IPS-20b (cell line): ENCODE results near the gene STYX.

ENCODE experiments used
- H3K27ac ChIP-seq: one replicate; pipeline ENCODE4 v1.5.1; 2013; ENCODE audit warnings: low read length
- H3K27me3 ChIP-seq: 2 replicates; pipeline ENCODE4 v1.6.1; 2013; ENCODE audit warnings: mild to moderate bottlenecking, low read length, inconsistent platforms; ENCODE audit not compliant: insufficient read depth
- H3K36me3 ChIP-seq: 2 replicates; pipeline ENCODE4 v1.6.1; 2013; ENCODE audit warnings: low read depth, mild to moderate bottlenecking, inconsistent platforms, low read length, moderate library complexity; ENCODE audit not compliant: insufficient read depth
- H3K4me1 ChIP-seq: 2 replicates; pipeline ENCODE4 v1.6.1; 2013; ENCODE audit warnings: mild to moderate bottlenecking, control low read depth, inconsistent platforms, low read length, moderate library complexity; ENCODE audit not compliant: insufficient read depth
- H3K4me3 ChIP-seq: 2 replicates; pipeline ENCODE4 v1.5.1; 2013; ENCODE audit warnings: mild to moderate bottlenecking, low read length, inconsistent platforms
- H3K9ac ChIP-seq: 2 replicates; pipeline ENCODE4 v1.6.1; 2013; ENCODE audit warnings: low read depth, mild to moderate bottlenecking, inconsistent platforms, low read length, moderate library complexity
- H3K9me3 ChIP-seq: 2 replicates; pipeline ENCODE4 v1.6.1; 2013; ENCODE audit warnings: mild to moderate bottlenecking, low read depth, low read length, inconsistent platforms; ENCODE audit not compliant: insufficient read depth

STYX gene

DNA sequence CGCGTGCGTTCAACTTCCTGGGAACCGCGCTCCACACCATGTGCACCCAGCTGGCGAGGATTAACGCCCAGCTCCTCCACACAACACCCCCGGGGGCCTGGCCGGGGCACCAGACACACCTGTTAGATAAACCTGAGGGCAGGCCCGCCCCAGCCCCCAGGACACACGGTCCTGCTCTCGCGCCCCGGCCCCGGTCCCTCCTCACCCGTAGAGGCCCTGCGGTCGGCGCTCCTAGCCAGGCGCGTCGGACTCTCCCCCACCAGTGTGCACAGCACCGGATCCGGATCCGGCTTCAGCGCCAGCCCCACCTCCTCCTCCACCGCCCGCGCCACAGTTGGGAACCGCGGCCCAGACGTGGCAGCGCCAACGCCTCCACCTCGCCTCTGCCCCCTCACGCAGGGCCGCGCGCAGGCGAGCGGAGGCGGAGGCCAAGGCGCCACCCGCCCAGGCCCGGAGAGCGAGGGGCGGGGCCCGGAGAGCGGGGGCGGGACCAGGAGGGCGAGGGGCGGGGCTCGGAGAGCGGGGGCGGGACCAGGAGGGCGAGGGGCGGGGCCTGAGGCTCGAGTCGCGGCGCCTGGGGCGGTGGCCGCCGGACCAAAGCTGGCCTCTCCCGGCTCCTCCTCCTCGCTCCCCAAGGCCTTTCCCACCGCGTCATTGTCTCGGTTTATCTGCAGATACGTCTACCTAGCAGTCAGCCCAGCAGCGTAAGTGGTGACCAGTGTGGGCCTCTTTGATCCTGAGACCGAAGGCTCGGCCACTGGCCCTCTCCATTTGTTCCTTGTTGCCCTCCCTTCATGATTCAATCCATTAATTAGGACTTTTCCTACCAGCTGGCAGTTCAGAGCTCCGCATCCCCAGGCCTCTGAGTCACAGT is 61.5 kb downstream of the STYX start, which contains the start of gene GNPNAT1:
GNPNAT1 (minus strand) TSS at position 385 of the 874 bp plus-strand sequence. CDS start 6,957 bp downstream, outside the sequence.
- Histone ChIP-seq H3K27ac (no peak within 1 kb of the TSS), H3K9ac (peak within 1 kb of the TSS; percentile 78), H3K9me3 (no peaks in the 10 kb centered on the region), H3K36me3 (no peaks in the 10 kb centered on the region), H3K4me3 (peak within 1 kb of the TSS; percentile 85), H3K4me1 (peaks cover 5% of the 10 kb centered on the region; the same call in 1 of the 2 replicates), H3K27me3 (no peaks in the 10 kb centered on the region; the same call in 1 of the 2 replicates)

GRCh38 chr14:52792097-52792415 is 62.1 kb downstream of the STYX start:
- Histone ChIP-seq H3K4me1 (peaks cover 5% of the 10 kb centered on the region; the same call in 1 of the 2 replicates), H3K27ac (no peak overlapping the region), H3K36me3 (no peaks in the 10 kb centered on the region), H3K9me3 (no peaks in the 10 kb centered on the region), H3K4me3 (peak overlapping the region; percentile 63), H3K27me3 (no peaks in the 10 kb centered on the region; the same call in 1 of the 2 replicates), H3K9ac (peak overlapping the region; percentile 69)

DNA sequence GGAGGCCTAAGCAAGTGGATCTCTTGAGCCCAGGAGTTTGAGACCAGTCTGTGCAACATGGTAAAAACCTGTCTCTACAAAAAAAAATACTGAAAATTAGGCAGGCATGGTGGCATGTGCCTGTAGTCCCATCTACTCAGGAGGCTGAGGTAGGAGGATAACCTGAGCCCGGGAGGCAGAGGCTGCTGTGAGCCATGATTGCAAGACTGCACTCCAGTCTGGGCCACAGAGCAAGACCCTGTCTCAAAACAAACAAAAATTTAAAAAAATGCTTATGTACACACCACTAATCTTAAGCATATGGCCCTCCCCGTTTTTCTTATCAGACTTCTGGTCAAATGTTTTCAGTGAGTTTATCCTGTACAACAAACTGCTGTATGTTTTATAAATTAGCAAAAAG is 63.1 kb downstream of the STYX start:
- Histone ChIP-seq H3K4me3 (no peak overlapping the region), H3K9ac (no peak overlapping the region), H3K36me3 (no peaks in the 10 kb centered on the region), H3K27ac (no peak overlapping the region), H3K9me3 (no peaks in the 10 kb centered on the region), H3K27me3 (no peaks in the 10 kb centered on the region; the same call in 1 of the 2 replicates), H3K4me1 (peaks cover 5% of the 10 kb centered on the region; the same call in 1 of the 2 replicates)

GRCh38 chr14:52797653-52798052 is 67.7 kb downstream of the STYX start:
- Histone ChIP-seq H3K4me3 (no peak overlapping the region), H3K4me1 (no peaks in the 10 kb centered on the region), H3K9me3 (no peaks in the 10 kb centered on the region), H3K36me3 (no peaks in the 10 kb centered on the region), H3K9ac (no peak overlapping the region), H3K27ac (no peak overlapping the region), H3K27me3 (no peaks in the 10 kb centered on the region)

DNA sequence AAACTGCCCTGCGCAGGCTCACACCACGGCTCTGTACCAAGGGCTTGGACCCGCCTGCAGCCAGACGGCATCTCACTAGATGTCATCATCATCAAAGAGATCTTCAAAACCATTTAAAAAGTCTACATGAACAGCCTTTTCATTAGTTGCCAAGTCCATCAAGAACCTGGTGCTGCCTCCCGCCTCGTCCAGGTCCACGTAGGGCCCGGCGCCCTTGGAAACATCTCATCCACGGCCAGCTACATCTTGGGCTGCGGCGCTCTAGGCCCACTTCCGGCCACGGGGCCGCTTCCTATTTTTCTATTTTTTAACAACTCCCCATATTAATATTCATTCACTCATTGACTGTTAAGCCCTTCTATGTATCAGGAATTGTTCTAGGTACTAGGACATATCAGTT is 68.9 kb downstream of the STYX start:
- no peak overlapping the region for H3K9ac ChIP-seq
- no peaks in the 10 kb centered on the region for H3K4me1 ChIP-seq
- no peaks in the 10 kb centered on the region for H3K36me3 ChIP-seq
- H3K27me3 ChIP-seq: no peaks in the 10 kb centered on the region
- H3K27ac ChIP-seq: no peak overlapping the region
- H3K4me3 ChIP-seq: no peak overlapping the region
- no peaks in the 10 kb centered on the region for H3K9me3 ChIP-seq

GRCh38 chr14:52801014-52801712 is 71.2 kb downstream of the STYX start:
- Histone ChIP-seq H3K27ac (no peak overlapping the region), H3K4me3 (no peak overlapping the region), H3K36me3 (no peaks in the 10 kb centered on the region), H3K9me3 (no peaks in the 10 kb centered on the region), H3K27me3 (no peaks in the 10 kb centered on the region), H3K9ac (no peak overlapping the region), H3K4me1 (no peaks in the 10 kb centered on the region)

- no peaks in the 10 kb centered on the region for H3K4me1 ChIP-seq
- no peak overlapping the region for H3K4me3 ChIP-seq
- no peaks in the 10 kb centered on the region for H3K27me3 ChIP-seq
- H3K9me3 ChIP-seq: no peaks in the 10 kb centered on the region
- H3K36me3 ChIP-seq: no peaks in the 10 kb centered on the region
- no peak overlapping the region for H3K27ac ChIP-seq
- H3K9ac ChIP-seq: no peak overlapping the region
These were observed 72.6 kb downstream of the STYX start for GRCh38 chr14:52802597-52802996.

- Histone ChIP-seq H3K9ac (no peak overlapping the region), H3K4me1 (no peaks in the 10 kb centered on the region), H3K4me3 (no peak overlapping the region), H3K9me3 (no peaks in the 10 kb centered on the region), H3K27ac (no peak overlapping the region), H3K36me3 (no peaks in the 10 kb centered on the region), H3K27me3 (no peaks in the 10 kb centered on the region)
These were observed 76.1 kb downstream of the STYX start for GRCh38 chr14:52806115-52806514.

- H3K9ac ChIP-seq: no peak overlapping the region
- no peaks in the 10 kb centered on the region for H3K36me3 ChIP-seq
- H3K9me3 ChIP-seq: no peaks in the 10 kb centered on the region
- H3K4me3 ChIP-seq: no peak overlapping the region
- no peaks in the 10 kb centered on the region for H3K4me1 ChIP-seq
- H3K27me3 ChIP-seq: no peaks in the 10 kb centered on the region
- no peak overlapping the region for H3K27ac ChIP-seq
These were observed 78.1 kb downstream of the STYX start for GRCh38 chr14:52808101-52808500.

GRCh38 chr14:52821805-52822250 is 91.9 kb downstream of the STYX start:
- H3K27ac ChIP-seq: no peak overlapping the region
- no peaks in the 10 kb centered on the region for H3K9me3 ChIP-seq
- no peaks in the 10 kb centered on the region for H3K36me3 ChIP-seq
- no peaks in the 10 kb centered on the region for H3K4me1 ChIP-seq
- H3K27me3 ChIP-seq: no peaks in the 10 kb centered on the region
- H3K9ac ChIP-seq: no peak overlapping the region
- H3K4me3 ChIP-seq: no peak overlapping the region

GRCh38 chr14:52824462-52824861 is 94.5 kb downstream of the STYX start:
- H3K9ac ChIP-seq: no peak overlapping the region
- no peaks in the 10 kb centered on the region for H3K27me3 ChIP-seq
- no peaks in the 10 kb centered on the region for H3K36me3 ChIP-seq
- no peak overlapping the region for H3K27ac ChIP-seq
- H3K9me3 ChIP-seq: no peaks in the 10 kb centered on the region
- H3K4me1 ChIP-seq: peaks cover 8% of the 10 kb centered on the region
- no peak overlapping the region for H3K4me3 ChIP-seq
